Stimulated activated CD4-positive, alpha-beta T cell treated with anti-CD3 and anti-CD28 coated beads, Interleukin-4, amount 100 ng/mL, for 4 hours (primary cell): Measurements from ENCODE around the gene AHDC1.
"Not testable (repeated sequence)": the region's sequence is repeated elsewhere in the genome, so short reads cannot be mapped to it uniquely, and the experiment has no call there.

Source experiments
- DNase-seq, 2 experiments: peaks; one replicate each; pipeline ENCODE4 v3.0.0-alpha.2; 2020

AHDC1 gene

GRCh38 chr1:27603681-27604578, at the start of gene AHDC1:
Gene AHDC1 (minus strand): TSS chr1:27604144. CDS start chr1:27552115, 52,029 bp downstream.
- DNase-seq: peak; percentile 88 to 89

GRCh38 chr1:27652111-27652864, 48.3 kb upstream of the AHDC1 start:
- DNase-seq: no peak

- DNase-seq: no peak
Observed at GRCh38 chr1:27650539-27651175, 46.7 kb upstream of the AHDC1 start.

GRCh38 chr1:27650171-27650538, 46.2 kb upstream of the AHDC1 start:
- DNase-seq: no peak

GRCh38 chr1:27649306-27649635, 45.3 kb upstream of the AHDC1 start:
- DNase-seq: no peak

GRCh38 chr1:27648602-27649305, 44.8 kb upstream of the AHDC1 start:
- no peak for DNase-seq

GRCh38 chr1:27647328-27647727, 43.4 kb upstream of the AHDC1 start:
- no peak for DNase-seq

GRCh38 chr1:27646676-27647075, 42.7 kb upstream of the AHDC1 start:
- no peak for DNase-seq

- no peak for DNase-seq
Observed at GRCh38 chr1:27645071-27645415, 41.1 kb upstream of the AHDC1 start.

- no peak for DNase-seq
Observed at GRCh38 chr1:27644369-27645070, 40.6 kb upstream of the AHDC1 start.

GRCh38 chr1:27643600-27644368, 39.8 kb upstream of the AHDC1 start:
- DNase-seq: peak; percentile 56 to 64

- not testable (repeated sequence) for DNase-seq
Observed at GRCh38 chr1:27640514-27640913, 36.6 kb upstream of the AHDC1 start.

GRCh38 chr1:27638805-27639204, 34.9 kb upstream of the AHDC1 start:
- no peak for DNase-seq

- no peak for DNase-seq
Observed at GRCh38 chr1:27638047-27638734, 34.2 kb upstream of the AHDC1 start.

GRCh38 chr1:27635396-27636142, 31.6 kb upstream of the AHDC1 start:
- DNase-seq: no peak

- no peak for DNase-seq
Observed at GRCh38 chr1:27634985-27635367, 31.0 kb upstream of the AHDC1 start, which contains the start of gene FGR. Gene FGR (minus strand): TSS chr1:27635185. CDS start chr1:27623916, 11,269 bp downstream.

GRCh38 chr1:27634177-27634984, 30.4 kb upstream of the AHDC1 start:
- peak; percentile 36 to 38 for DNase-seq

GRCh38 chr1:27633640-27634176, 29.8 kb upstream of the AHDC1 start:
- no peak for DNase-seq

GRCh38 chr1:27633298-27633610, 29.3 kb upstream of the AHDC1 start:
- no peak for DNase-seq
